IPS-15b (cell line): ENCODE data around the gene TNXB.
A peak's percentile ranks its signal among the peaks of the same experiment; 100 is the strongest.

ENCODE experiments used
- H3K27me3 ChIP-seq: one replicate; pipeline ENCODE4 v1.6.1; 2013; ENCODE audit warnings: low read length; ENCODE audit not compliant: control insufficient read depth, insufficient read depth
- H3K36me3 ChIP-seq: one replicate; pipeline ENCODE4 v1.6.1; 2013; ENCODE audit warnings: low read length; ENCODE audit not compliant: control insufficient read depth, insufficient read depth
- H3K4me1 ChIP-seq: one replicate; pipeline ENCODE4 v1.6.1; 2013; ENCODE audit warnings: mild to moderate bottlenecking, low read length; ENCODE audit not compliant: control insufficient read depth, insufficient read depth
- H3K4me3 ChIP-seq: one replicate; pipeline ENCODE4 v1.5.1; 2013; ENCODE audit warnings: low read depth, low read length
- H3K9ac ChIP-seq: one replicate; pipeline ENCODE4 v1.6.1; 2013; ENCODE audit warnings: low read depth, mild to moderate bottlenecking, low read length
- H3K9me3 ChIP-seq: one replicate; pipeline ENCODE4 v1.6.1; 2013; ENCODE audit warnings: mild to moderate bottlenecking, low read length; ENCODE audit not compliant: control insufficient read depth, insufficient read depth

Gene TNXB

DNA sequence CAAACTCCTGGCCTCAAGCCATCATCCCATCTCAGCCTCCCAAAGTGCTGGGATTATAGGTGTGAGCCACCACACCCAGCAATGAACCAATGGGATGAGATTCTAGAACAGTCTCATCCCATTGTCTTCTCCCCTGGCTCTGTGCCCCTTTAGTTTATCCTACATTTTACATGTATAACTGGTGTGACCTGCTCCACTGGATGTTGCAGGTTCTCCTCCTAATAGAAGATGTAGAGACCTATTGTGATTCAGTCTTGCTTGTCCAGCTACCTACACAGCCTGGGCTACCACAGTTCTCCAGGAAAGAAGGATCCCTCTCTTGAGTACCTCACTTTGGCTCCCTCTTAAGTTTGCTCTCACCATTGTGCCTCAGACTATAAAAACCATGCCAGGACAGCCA lies 23.0 kb upstream of the TNXB start:
- Histone ChIP-seq H3K27me3 (peaks cover 2% of the 10 kb centered on the region), H3K9me3 (no peaks in the 10 kb centered on the region), H3K4me3 (no peak overlapping the region), H3K4me1 (no peaks in the 10 kb centered on the region), H3K9ac (no peak overlapping the region), H3K36me3 (no peaks in the 10 kb centered on the region)

DNA sequence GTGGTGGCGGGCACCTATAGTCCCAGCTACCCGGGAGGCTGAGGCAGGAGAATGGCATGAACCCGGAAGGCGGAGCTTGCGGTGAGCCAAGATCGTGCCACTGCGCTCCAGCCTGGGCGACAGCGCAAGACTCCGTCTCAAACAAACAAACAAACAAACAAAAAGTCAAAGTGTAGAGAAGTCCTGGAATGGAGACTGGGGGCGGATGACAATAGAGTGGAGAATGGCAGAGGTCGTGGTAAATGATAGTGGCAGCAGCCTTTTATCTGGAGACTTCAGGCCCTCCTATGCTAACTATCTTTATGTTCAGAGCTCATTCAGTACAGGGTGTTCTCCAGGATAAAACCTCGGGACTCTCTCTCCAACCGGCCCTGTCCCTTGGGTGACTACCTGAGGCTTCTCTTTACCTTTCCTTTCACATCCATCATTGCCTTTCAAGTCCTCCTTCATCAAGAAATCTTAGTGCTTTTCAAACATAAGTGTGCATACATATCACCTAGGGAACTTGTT lies 22.4 kb upstream of the TNXB start:
- Histone ChIP-seq H3K27me3 (peaks cover 2% of the 10 kb centered on the region), H3K9ac (no peak overlapping the region), H3K4me3 (no peak overlapping the region), H3K9me3 (no peaks in the 10 kb centered on the region), H3K4me1 (no peaks in the 10 kb centered on the region), H3K36me3 (no peaks in the 10 kb centered on the region)

DNA sequence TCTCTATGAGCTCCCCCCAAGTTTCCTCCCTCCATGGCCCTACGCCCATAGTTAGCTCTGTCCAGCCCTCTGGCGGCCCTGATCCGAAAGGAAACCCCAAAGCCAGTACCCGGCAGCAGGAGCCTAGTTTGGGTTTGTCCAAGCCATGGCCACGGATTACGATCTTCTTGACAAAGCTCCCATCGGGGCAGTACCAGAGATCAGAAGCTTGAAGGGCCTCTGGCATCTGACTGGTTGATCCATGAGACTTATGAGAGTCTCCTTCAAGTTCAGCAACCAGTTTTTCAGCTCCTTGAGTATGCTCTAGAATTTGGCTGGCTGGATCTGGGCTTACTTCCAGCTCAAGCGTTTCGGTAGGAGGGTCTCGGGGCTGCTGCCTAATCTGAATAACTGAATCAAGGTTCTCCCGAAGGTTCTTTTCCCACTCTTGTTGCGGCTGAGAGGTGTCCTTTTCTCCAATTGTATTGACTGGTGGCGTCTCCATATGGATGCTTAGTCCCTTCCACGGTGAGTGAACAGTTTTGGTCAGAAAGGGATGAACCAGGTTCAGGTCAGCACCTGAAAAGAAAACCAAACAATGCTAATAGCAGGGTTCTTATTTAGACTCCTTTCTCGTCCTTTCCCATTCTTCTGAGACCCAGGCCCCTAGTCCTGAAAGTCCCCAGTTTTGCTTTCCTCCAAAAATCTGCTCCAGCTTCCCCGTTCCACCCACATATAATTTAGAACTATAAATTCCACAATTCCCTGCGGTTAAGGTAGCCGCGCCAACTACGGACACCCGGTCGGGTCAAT lies 20.4 kb upstream of the TNXB start:
- no peaks in the 10 kb centered on the region for H3K4me1 ChIP-seq
- H3K36me3 ChIP-seq, result peaks cover 2% of the 10 kb centered on the region
- peak overlapping the region; percentile 37 for H3K9ac ChIP-seq
- H3K9me3 ChIP-seq, result no peaks in the 10 kb centered on the region
- no peaks in the 10 kb centered on the region for H3K27me3 ChIP-seq
- H3K4me3 ChIP-seq, result peak overlapping the region; percentile 69

DNA sequence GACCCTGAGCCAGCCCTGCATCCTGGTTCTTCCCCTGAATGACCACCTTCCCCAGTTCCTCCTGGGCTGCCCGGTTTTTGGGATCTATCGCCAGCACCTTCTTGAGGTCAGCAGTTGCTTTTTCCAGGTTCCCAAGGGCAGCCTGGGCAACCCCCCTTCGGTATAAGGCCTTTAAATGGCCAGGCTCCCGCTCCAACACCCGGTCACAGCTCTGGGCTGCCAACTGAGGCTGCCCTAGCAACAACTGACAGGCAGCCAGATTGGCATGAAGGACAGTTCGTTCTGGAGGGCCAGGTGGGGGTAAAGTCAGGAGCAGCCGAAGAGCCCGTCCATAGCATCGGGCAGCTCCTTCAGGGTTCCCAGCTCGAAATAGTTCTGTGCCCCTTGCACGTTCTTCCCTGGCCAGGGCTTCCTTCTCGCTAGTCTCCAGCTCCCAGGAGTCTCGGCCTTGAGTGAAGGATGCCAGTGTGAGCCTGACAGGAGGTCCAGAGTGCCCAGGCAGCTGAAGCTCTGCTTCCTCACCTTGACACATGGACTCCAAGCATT lies 19.7 kb upstream of the TNXB start:
- peak overlapping the region; percentile 69 for H3K4me3 ChIP-seq
- no peak overlapping the region for H3K9ac ChIP-seq

DNA sequence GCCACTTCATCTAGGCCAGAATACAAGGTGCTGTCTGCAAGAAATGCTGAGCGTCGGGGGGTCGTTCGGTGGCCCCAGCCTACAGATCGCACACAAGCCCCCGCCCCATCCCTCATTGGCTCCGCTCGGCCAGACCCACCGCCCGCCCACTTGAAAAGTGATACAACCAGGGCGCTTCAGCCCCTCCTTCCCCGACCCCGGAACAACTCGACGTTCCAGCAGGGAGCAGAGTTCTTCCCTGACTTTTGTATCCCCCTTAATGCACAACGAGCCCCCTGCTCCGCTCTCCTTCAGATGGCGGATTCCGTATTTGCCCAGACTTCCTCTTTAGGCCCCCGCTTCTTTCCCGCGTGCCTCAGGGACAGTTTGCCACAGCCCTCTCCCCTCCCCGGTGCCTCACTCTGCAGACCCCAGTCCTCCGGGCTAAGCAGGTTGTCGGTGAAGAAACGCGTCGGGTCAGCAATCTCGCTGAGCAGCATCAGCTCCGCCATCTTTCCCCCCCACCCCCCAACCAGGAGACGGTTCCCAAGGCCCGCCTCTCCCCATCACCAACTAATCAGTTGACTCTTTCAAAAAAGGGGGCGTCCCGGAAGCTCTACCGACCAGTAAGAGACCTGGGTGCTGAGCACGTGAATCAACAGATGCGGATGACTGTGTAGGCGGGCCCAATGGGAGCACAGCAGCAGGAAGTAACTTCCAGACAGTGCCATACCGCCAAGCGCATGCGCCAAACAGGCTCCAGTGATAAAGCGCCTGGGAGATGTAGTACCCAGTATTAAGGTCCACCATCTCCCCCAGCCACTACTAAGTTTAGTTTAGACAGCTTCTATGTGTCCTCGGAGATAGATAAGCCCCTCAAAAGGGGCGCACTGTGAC lies 18.8 kb upstream of the TNXB start, which contains the start of gene ATF6B:
ATF6B (minus strand) TSS at position 530 of the 876 bp plus-strand sequence; CDS start at position 491, 39 bp downstream.
- H3K36me3 ChIP-seq, result peaks cover 5% of the 10 kb centered on the region
- no peaks in the 10 kb centered on the region for H3K4me1 ChIP-seq
- peak within 1 kb of the TSS; percentile 100 for H3K4me3 ChIP-seq
- H3K27me3 ChIP-seq, result no peaks in the 10 kb centered on the region
- H3K9me3 ChIP-seq, result no peaks in the 10 kb centered on the region
- peak within 1 kb of the TSS; percentile 98 for H3K9ac ChIP-seq

More for the DNA sequence above, 19.7 kb upstream of the TNXB start:
- H3K4me1 ChIP-seq, result no peaks in the 10 kb centered on the region
- no peaks in the 10 kb centered on the region for H3K9me3 ChIP-seq
- peaks cover 5% of the 10 kb centered on the region for H3K36me3 ChIP-seq
- H3K27me3 ChIP-seq, result no peaks in the 10 kb centered on the region

DNA sequence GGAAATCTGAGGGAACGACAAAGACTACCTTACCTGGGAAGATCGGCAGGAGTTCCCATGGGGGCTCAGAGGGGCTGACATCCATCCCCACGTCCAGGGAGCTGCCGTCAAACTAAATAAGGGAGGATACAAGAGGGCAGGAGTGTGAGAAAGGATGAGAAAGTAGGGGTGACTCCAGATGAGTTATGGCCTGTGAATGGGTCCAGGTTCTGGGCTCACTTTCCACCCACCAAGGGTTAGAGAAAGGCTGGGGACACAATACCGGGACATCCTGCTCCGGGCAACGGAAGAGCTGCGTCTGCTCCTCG lies 18.2 kb upstream of the TNXB start:
- no peak overlapping the region for H3K9ac ChIP-seq
- no peaks in the 10 kb centered on the region for H3K9me3 ChIP-seq
- no peaks in the 10 kb centered on the region for H3K27me3 ChIP-seq
- H3K4me3 ChIP-seq, result peak overlapping the region; percentile 100
- H3K36me3 ChIP-seq, result peaks cover 5% of the 10 kb centered on the region
- H3K4me1 ChIP-seq, result no peaks in the 10 kb centered on the region

DNA sequence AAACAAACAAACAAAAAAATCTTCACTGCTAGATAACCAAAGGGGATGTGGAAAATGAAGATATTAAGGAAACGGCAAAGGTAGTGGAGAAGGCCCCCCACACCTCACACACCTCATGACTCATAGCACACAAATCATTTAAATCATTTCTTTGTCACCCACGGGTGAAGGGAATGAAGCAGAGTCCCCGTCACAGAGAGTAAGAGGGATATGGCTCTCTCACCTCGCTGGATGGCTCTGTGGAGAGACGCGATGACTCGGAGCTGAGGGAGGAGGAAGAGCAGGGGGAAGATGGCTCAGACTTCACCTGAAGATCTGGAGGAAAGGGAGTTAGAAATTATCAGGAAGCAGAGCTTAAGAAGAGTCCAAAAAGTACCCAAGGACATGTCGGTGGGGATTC lies 17.7 kb upstream of the TNXB start:
- Histone ChIP-seq H3K4me3 (peak overlapping the region; percentile 100), H3K36me3 (peaks cover 5% of the 10 kb centered on the region), H3K27me3 (no peaks in the 10 kb centered on the region), H3K9ac (no peak overlapping the region), H3K4me1 (no peaks in the 10 kb centered on the region), H3K9me3 (no peaks in the 10 kb centered on the region)

DNA sequence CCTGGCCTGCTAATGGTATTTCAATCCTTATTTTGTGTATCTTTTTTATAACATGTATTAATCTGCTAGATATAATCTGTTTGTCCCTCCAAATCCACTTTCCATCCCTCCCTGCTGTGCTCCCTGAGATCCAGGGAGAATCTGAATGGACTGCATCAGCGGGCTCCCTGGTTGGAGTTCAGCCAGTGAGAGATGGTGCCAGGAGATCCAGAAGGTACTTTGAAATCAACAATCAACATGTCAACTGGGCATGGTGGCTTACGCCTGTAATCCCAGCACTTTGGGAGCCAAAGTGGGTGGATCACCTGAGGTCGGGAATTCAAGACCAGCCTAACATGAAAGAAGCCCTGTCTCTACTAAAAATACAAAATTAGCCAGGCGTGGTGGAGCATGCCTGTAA lies 14.5 kb upstream of the TNXB start:
- Histone ChIP-seq H3K27me3 (no peaks in the 10 kb centered on the region), H3K36me3 (peaks cover 11% of the 10 kb centered on the region), H3K9ac (no peak overlapping the region), H3K9me3 (no peaks in the 10 kb centered on the region), H3K4me3 (no peak overlapping the region), H3K4me1 (no peaks in the 10 kb centered on the region)

DNA sequence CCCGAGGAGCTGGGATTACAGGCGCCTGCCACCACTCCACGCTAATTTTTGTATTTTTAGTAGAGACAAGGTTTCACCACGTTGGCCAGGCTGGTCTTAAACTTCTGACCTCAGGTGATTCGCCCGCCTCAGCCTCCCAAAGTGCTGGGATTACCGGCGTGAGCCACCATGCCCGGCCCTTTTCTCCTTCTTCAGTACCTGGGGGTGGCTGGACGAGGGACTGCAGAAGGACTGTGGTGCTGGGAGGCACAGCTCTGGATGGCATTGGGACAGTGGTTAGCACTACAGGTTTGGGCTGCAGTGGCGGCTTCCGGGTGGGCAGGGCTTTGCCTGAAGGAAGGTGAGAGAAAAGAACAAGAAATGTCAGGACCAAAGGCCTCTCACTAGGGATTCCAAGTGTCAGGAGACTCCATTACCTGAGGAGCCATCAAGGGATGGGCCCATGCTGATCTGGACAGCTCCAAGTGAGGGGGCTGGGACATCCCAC lies 11.5 kb upstream of the TNXB start:
- Histone ChIP-seq H3K4me1 (no peaks in the 10 kb centered on the region), H3K36me3 (peaks cover 26% of the 10 kb centered on the region), H3K27me3 (no peaks in the 10 kb centered on the region), H3K4me3 (no peak overlapping the region), H3K9me3 (no peaks in the 10 kb centered on the region), H3K9ac (no peak overlapping the region)

DNA sequence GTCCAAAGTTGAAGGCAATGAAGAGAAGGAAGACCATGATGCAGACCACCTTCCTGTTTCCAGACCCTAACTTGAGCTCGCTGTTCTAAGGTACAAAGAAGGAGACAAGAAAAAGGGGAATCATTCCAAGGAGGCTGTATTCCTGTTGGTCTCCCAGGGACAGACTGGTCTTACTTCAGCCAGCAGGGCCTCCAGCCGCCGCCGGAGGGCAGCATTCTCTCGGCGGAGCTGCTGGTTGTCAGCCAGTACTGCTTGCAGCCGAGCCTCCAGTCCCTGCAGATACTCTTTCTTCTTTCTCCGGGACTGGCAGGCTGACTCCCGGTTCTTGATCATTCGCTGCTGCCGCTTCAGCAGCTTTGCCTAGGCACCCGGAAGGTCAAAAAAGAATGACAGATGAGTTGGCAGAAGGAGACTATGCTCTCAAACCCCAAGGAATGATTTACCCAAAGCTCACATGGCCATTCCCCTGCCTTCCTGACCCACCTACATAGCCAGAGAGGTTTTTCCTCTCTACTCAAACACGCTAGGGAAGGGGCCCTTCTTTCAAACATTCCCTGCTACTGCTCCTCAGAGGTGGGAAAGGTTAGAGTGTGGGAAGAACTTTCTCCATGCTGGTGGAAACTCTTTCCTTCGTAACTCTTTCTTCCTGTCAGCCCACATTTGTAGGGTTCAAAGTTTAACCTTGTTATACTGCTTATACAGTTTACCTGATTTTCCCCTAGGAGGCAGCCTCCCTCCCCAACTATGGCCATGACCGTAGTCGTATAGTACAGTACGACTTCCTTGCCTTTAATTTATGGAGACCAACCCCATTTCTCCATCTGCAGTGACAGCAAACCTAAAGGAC lies 9.9 kb upstream of the TNXB start:
- Histone ChIP-seq H3K36me3 (peaks cover 27% of the 10 kb centered on the region), H3K4me3 (no peak overlapping the region), H3K9ac (no peak overlapping the region), H3K9me3 (no peaks in the 10 kb centered on the region), H3K27me3 (no peaks in the 10 kb centered on the region), H3K4me1 (no peaks in the 10 kb centered on the region)

DNA sequence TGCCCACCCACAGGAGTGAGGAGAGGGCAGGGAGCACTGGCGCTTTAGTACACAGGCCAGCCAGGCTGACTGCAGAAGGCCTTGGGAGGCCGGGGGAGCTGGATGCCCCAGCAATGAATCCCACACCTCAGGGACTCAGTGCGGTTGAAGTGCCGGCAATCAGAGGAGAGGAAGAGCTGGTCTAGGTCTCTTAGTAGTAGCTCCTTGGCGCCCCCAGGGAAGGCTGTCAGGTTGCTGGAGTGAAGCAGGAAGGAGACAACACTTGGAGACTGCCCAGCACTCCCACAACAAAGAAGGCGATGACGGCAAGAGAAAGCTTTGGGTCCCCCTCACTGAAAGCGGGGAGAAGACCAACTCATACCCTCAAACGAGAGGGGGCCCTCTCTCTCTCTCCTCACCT lies 8.3 kb upstream of the TNXB start:
- H3K9me3 ChIP-seq, result no peaks in the 10 kb centered on the region
- H3K9ac ChIP-seq, result no peak overlapping the region
- no peaks in the 10 kb centered on the region for H3K27me3 ChIP-seq
- H3K4me1 ChIP-seq, result no peaks in the 10 kb centered on the region
- peaks cover 27% of the 10 kb centered on the region for H3K36me3 ChIP-seq
- H3K4me3 ChIP-seq, result no peak overlapping the region
